Stimulated activated CD4-positive, alpha-beta T cell treated with anti-CD3 and anti-CD28 coated beads, Interleukin-12 subunit alpha, Interleukin-12 subunit beta, amount 100 ng/mL, for 24 hours (primary cell): ENCODE data around the gene RBL2.
"Not testable (repeated sequence)": the region's sequence is repeated elsewhere in the genome, so short reads cannot be mapped to it uniquely, and the experiment has no call there.

Experiments used
- DNase-seq, 2 experiments: peaks; one replicate each; pipeline ENCODE4 v3.0.0-alpha.2; 2020; ENCODE audit warnings: low read depth in 2 of 2

Gene RBL2

GRCh38 chr16:53537626-53538025 is 103.4 kb downstream of the RBL2 start:
- DNase-seq, result no peak

- DNase-seq, result not testable (repeated sequence)
Measured at GRCh38 chr16:53539346-53539745, 105.1 kb downstream of the RBL2 start.

- not testable (repeated sequence) for DNase-seq
Measured at GRCh38 chr16:53539759-53540718, 105.8 kb downstream of the RBL2 start.
